ENCODE data around the gene NET1. TPM values are rescaled to one million over a fixed set of nuclear protein-coding genes. Genes with fewer than 3 reads are reported as not detected.

Gene NET1
- total RNA-seq, 4 donors from 2014 or later: 64.3 to 124 (median 77.2) TPM

- WGBS, 2 donors: 54 to 56% methylated on average over 4 of the region's 4 CpGs
- no peak overlapping the region for H3K4me3 ChIP-seq (ENCODE audit: low read depth, poor library complexity, severe bottlenecking)
- intact Hi-C loops (cut with DNase I; ENCODE audit: low total_unique reads): no loop called here
- TF ChIP-seq POLR2A (IDR thresholded peaks at IDR 0.05) (no peak), CTCF (IDR thresholded peaks at IDR 0.05) (no peak)
- DNase-seq (ENCODE audit: low spot score in 2 of 2): no peak
These were observed 38.4 kb downstream of the NET1 start for GRCh38 chr10:5450605-5451384.

- intact Hi-C loops (cut with DNase I; ENCODE audit: low total_unique reads): no loop called here
- no peak for DNase-seq (ENCODE audit: low spot score in 2 of 2)
- H3K4me3 ChIP-seq (ENCODE audit: low read depth, poor library complexity, severe bottlenecking): no peak overlapping the region
- 82 to 87% methylated on average over 13 of the region's 13 CpGs for WGBS, 2 donors
- TF ChIP-seq POLR2A (IDR thresholded peaks at IDR 0.05) (no peak), CTCF (IDR thresholded peaks at IDR 0.05) (no peak)
These were observed 41.6 kb downstream of the NET1 start for GRCh38 chr10:5453749-5454489.

GRCh38 chr10:5456563-5456962 lies 44.2 kb downstream of the NET1 start:
- WGBS, 2 donors: 84 to 94% methylated on average over 11 to 12 of the region's 12 CpGs
- intact Hi-C loops (cut with DNase I; ENCODE audit: low total_unique reads): no loop called here
- no peak overlapping the region for H3K4me3 ChIP-seq (ENCODE audit: low read depth, poor library complexity, severe bottlenecking)
- TF ChIP-seq POLR2A (IDR thresholded peaks at IDR 0.05): no peak
- TF ChIP-seq CTCF (IDR thresholded peaks at IDR 0.05): no peak
- no peak for DNase-seq (ENCODE audit: low spot score in 2 of 2)

- H3K4me3 ChIP-seq (ENCODE audit: low read depth, poor library complexity, severe bottlenecking): no peak overlapping the region
- TF ChIP-seq CTCF (IDR thresholded peaks at IDR 0.05): no peak
- TF ChIP-seq POLR2A (IDR thresholded peaks at IDR 0.05): no peak
- 76 to 83% methylated on average over 3 of the region's 3 CpGs for WGBS, 2 donors
- intact Hi-C loops (cut with DNase I; ENCODE audit: low total_unique reads): no loop called here
- no peak for DNase-seq (ENCODE audit: low spot score in 2 of 2)
These were observed 45.4 kb downstream of the NET1 start for GRCh38 chr10:5457741-5458140.

- no peak overlapping the region for H3K4me3 ChIP-seq (ENCODE audit: low read depth, poor library complexity, severe bottlenecking)
- DNase-seq (ENCODE audit: low spot score in 2 of 2): no peak
- intact Hi-C loops (cut with DNase I; ENCODE audit: low total_unique reads): no loop called here
- 95 to 97% methylated on average over 1 of the region's 1 CpG for WGBS, 2 donors
- TF ChIP-seq CTCF (IDR thresholded peaks at IDR 0.05): no peak
- TF ChIP-seq POLR2A (IDR thresholded peaks at IDR 0.05): no peak
These were observed 46.1 kb downstream of the NET1 start for GRCh38 chr10:5458425-5458824.

Data from lower leg skin (tissue), 4 donors.